Left lung (tissue), 10 donors: ENCODE data around the gene RLF. TPM values are rescaled to one million over a fixed set of nuclear protein-coding genes. Genes with fewer than 3 reads are reported as not detected.

ENCODE experiments used
- ATAC-seq: fragments of 200-7000 bp; cut with Tn5 transposase; one replicate; pipeline ENCODE4 v1.9.1; 2020; ENCODE audit warnings: moderate library complexity
- DNase-seq, 4 donors: peaks; one replicate each; pipeline ENCODE4 v3.0.0-alpha.2; 2013 to 2020
- H3K27ac ChIP-seq, 2 donors: fragments of 200-600 bp; sonication (generic) in 1 of 2; one replicate each; pipeline versions ENCODE4 v1.5.0 to v1.8.0; 2020 to 2021
- H3K27me3 ChIP-seq, 2 donors: fragments of 200-600 bp; sonication (generic) in 1 of 2; one replicate each; pipeline versions ENCODE4 v1.5.0 to v1.8.0; 2020 to 2021
- H3K36me3 ChIP-seq, 2 donors: fragments of 200-600 bp; sonication (generic) in 1 of 2; one replicate each; pipeline versions ENCODE4 v1.5.0 to v1.8.0; 2020 to 2021
- H3K4me1 ChIP-seq, 2 donors: fragments of 200-600 bp; one replicate each; pipeline ENCODE4 v1.8.0; 2021
- H3K4me3 ChIP-seq, 2 donors: fragments of 200-600 bp; sonication (generic) in 1 of 2; one replicate each; pipeline versions ENCODE4 v1.5.0 to v1.8.0; 2020 to 2021; ENCODE audit warnings: mild to moderate bottlenecking in 1 of 2
- H3K9me3 ChIP-seq, 2 donors: fragments of 200-600 bp; sonication (generic) in 1 of 2; one replicate each; pipeline versions ENCODE4 v1.5.0 to v1.8.0; 2020 to 2021
- CTCF ChIP-seq, 2 donors: fragments of 200-600 bp; sonication (generic) in 1 of 2; IDR thresholded peaks; one replicate each; pipeline versions ENCODE4 v1.5.0 to v1.8.0; 2021; ENCODE audit warnings: antibody characterized with exemption in 2 of 2
- intact Hi-C, 2 donors: fragments of 100-400 bp; cut with DNase I; formaldehyde crosslinking; loops; one replicate each; pipeline versions ENCODE4 v1.11.2 to v1.14.2; 2022
- polyA plus RNA-seq, 6 donors: library from polyadenylated mRNA; unstranded; fragments of 120-200 nt; gene quantifications; one replicate each; pipeline ENCODE4 v1.2.1, GENCODE V29; 2013; ENCODE audit not compliant: insufficient read length in 6 of 6
- total RNA-seq, 2 donors: library from RNA; stranded (reverse); fragmentation: NEBNext Ultra II Directional; extraction: Animal tissue kit (Norgen Biotek cat#: 25700); gene quantifications; one replicate each; pipeline ENCODE4 v1.2.1, GENCODE V29; 2021
- donor health status: DM: no; HTN: yes; CAD: no.
- donor health status: DM: no; HTN: no; CAD: no.

RLF gene
- total and polyA plus RNA-seq, 8 donors = 11.2 to 34.4 (median 24.6) TPM

GRCh38 chr1:40122855-40123254, 38.3 kb upstream of the RLF start:
- intact Hi-C loops = no loop called here
- no peaks in the 10 kb centered on the region for H3K36me3 ChIP-seq
- ATAC-seq = no peak

GRCh38 chr1:40130892-40131291, 30.3 kb upstream of the RLF start:
- Histone ChIP-seq H3K27ac (no peak overlapping the region), H3K36me3 (no peaks in the 10 kb centered on the region), H3K4me3 (no peak overlapping the region), H3K9me3 (no peaks in the 10 kb centered on the region), H3K4me1 (peaks cover 0 to 5% of the 10 kb centered on the region in 2 donors), H3K27me3 (peaks cover 0 to 53% of the 10 kb centered on the region in 2 donors)
- DNase-seq = no peak
- intact Hi-C loops = no loop called here
- TF ChIP-seq CTCF (IDR thresholded peaks at IDR 0.05) = no peak
- no peak for ATAC-seq

More at GRCh38 chr1:40122855-40123254, 38.3 kb upstream of the RLF start:
- no peaks in the 10 kb centered on the region for H3K4me1 ChIP-seq
- H3K27ac ChIP-seq = no peak overlapping the region
- H3K27me3 ChIP-seq = peaks cover 0 to under 1% of the 10 kb centered on the region in 2 donors
- DNase-seq = peak in 1 of 4 donors; percentile 8
- no peaks in the 10 kb centered on the region for H3K9me3 ChIP-seq
- no peak overlapping the region for H3K4me3 ChIP-seq
- no peak for TF ChIP-seq CTCF (IDR thresholded peaks at IDR 0.05)

GRCh38 chr1:40132383-40133311, 28.5 kb upstream of the RLF start:
- intact Hi-C loops = no loop called here
- ATAC-seq (peak; percentile 25), DNase-seq (no peak)
- Histone ChIP-seq H3K9me3 (no peaks in the 10 kb centered on the region), H3K4me3 (no peak overlapping the region), H3K27me3 (peaks cover 0 to 53% of the 10 kb centered on the region in 2 donors), H3K27ac (no peak overlapping the region), H3K36me3 (no peaks in the 10 kb centered on the region), H3K4me1 (peaks cover 0 to 5% of the 10 kb centered on the region in 2 donors)
- no peak for TF ChIP-seq CTCF (IDR thresholded peaks at IDR 0.05)

- no peak for TF ChIP-seq CTCF (IDR thresholded peaks at IDR 0.05)
- Histone ChIP-seq H3K9me3 (no peaks in the 10 kb centered on the region), H3K27me3 (peaks cover 0 to 49% of the 10 kb centered on the region in 2 donors), H3K36me3 (no peaks in the 10 kb centered on the region), H3K4me3 (no peak overlapping the region), H3K27ac (no peak overlapping the region), H3K4me1 (peaks cover 0 to 5% of the 10 kb centered on the region in 2 donors)
- intact Hi-C loops = no loop called here
- DNase-seq (no peak), ATAC-seq (no peak)
These were observed 27.9 kb upstream of the RLF start for GRCh38 chr1:40133312-40133665.

- no peak for ATAC-seq
- no peak overlapping the region for H3K27ac ChIP-seq
- no peak for TF ChIP-seq CTCF (IDR thresholded peaks at IDR 0.05)
- H3K4me1 ChIP-seq = peaks cover 0 to 5% of the 10 kb centered on the region in 2 donors
- no peak for DNase-seq
- intact Hi-C loops = no loop called here
- H3K36me3 ChIP-seq = no peaks in the 10 kb centered on the region
- H3K27me3 ChIP-seq = peaks cover 0 to 48% of the 10 kb centered on the region in 2 donors
- no peak overlapping the region for H3K4me3 ChIP-seq
- no peaks in the 10 kb centered on the region for H3K9me3 ChIP-seq
These were observed 27.3 kb upstream of the RLF start for GRCh38 chr1:40133839-40134238.
